Measurements from ENCODE around the gene CSMD2. TPM values are rescaled to one million over a fixed set of nuclear protein-coding genes. Genes with fewer than 3 reads are reported as not detected.
"Not testable (repeated sequence)": the region's sequence is repeated elsewhere in the genome, so short reads cannot be mapped to it uniquely, and the experiment has no call there.

The CSMD2 gene
- total and polyA plus RNA-seq, 7 donors, result under 0.01 to 0.83 (median 0.16) TPM

GRCh38 chr1:34089731-34090130, 75.3 kb downstream of the CSMD2 start:
- Histone ChIP-seq H3K27ac (no peak overlapping the region), H3K9me3 (no peaks in the 10 kb centered on the region), H3K27me3 (no peaks in the 10 kb centered on the region), H3K4me1 (no peaks in the 10 kb centered on the region), H3K36me3 (no peaks in the 10 kb centered on the region), H3K4me3 (no peak overlapping the region)
- WGBS, 2 donors, result 76 to 79% methylated on average over 6 of the region's 6 CpGs
- TF ChIP-seq EP300 (IDR thresholded peaks at IDR 0.05), result no peak
- TF ChIP-seq, protein P1, sequence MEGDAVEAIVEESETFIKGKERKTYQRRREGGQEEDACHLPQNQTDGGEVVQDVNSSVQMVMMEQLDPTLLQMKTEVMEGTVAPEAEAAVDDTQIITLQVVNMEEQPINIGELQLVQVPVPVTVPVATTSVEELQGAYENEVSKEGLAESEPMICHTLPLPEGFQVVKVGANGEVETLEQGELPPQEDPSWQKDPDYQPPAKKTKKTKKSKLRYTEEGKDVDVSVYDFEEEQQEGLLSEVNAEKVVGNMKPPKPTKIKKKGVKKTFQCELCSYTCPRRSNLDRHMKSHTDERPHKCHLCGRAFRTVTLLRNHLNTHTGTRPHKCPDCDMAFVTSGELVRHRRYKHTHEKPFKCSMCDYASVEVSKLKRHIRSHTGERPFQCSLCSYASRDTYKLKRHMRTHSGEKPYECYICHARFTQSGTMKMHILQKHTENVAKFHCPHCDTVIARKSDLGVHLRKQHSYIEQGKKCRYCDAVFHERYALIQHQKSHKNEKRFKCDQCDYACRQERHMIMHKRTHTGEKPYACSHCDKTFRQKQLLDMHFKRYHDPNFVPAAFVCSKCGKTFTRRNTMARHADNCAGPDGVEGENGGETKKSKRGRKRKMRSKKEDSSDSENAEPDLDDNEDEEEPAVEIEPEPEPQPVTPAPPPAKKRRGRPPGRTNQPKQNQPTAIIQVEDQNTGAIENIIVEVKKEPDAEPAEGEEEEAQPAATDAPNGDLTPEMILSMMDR (IDR thresholded peaks at IDR 0.05), result no peak
- TF ChIP-seq POLR2AphosphoS5 (IDR thresholded peaks at IDR 0.05), result no peak
- intact Hi-C loops (cut with DNase I), result no loop called here
- DNase-seq, result no peak

GRCh38 chr1:34087986-34088385, 77.0 kb downstream of the CSMD2 start:
- Histone ChIP-seq H3K9me3 (no peaks in the 10 kb centered on the region), H3K4me3 (no peak overlapping the region), H3K27ac (no peak overlapping the region), H3K4me1 (no peaks in the 10 kb centered on the region), H3K27me3 (no peaks in the 10 kb centered on the region), H3K36me3 (no peaks in the 10 kb centered on the region)
- TF ChIP-seq POLR2AphosphoS5 (IDR thresholded peaks at IDR 0.05) (no peak), EP300 (IDR thresholded peaks at IDR 0.05) (no peak)
- TF ChIP-seq, protein P1 (IDR thresholded peaks at IDR 0.05), result no peak
- whole genome bisulfite sequencing, 2 donors, result 31 to 38% methylated on average over 5 of the region's 5 CpGs
- DNase-seq, result no peak
- intact Hi-C loops (cut with DNase I), result no loop called here

DNA sequence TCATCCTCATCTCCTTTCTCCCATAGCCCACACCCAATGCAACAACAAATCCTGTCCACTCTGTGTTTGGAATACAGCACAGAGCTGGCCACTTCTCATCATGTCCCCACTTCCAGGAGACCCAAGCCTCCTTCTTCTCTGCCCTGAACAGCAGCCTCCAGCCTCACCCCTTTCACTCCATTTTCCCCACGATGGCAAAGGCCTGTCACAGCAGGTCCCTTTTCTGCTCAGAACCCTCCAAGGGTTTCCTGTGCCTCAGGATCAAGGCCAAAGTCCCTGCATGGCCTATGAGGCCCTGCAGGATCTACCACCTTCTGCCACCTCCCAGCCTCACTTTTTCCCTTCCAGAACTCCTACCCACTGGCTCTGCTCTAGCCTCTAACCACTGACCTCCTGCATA, 78.5 kb downstream of the CSMD2 start:
- Histone ChIP-seq H3K4me3 (no peak overlapping the region), H3K27me3 (no peaks in the 10 kb centered on the region), H3K4me1 (no peaks in the 10 kb centered on the region), H3K27ac (no peak overlapping the region), H3K9me3 (no peaks in the 10 kb centered on the region), H3K36me3 (no peaks in the 10 kb centered on the region)
- no peak for DNase-seq
- WGBS, 2 donors, result 55 to 62% methylated on average over 1 of the region's 1 CpG
- TF ChIP-seq POLR2A (IDR thresholded peaks at IDR 0.05), result no peak
- TF ChIP-seq EP300 (IDR thresholded peaks at IDR 0.05), result no peak
- TF ChIP-seq, protein P1 (IDR thresholded peaks at IDR 0.05), result no peak
- TF ChIP-seq POLR2AphosphoS5 (IDR thresholded peaks at IDR 0.05), result no peak
- intact Hi-C loops (cut with DNase I), result no loop called here

DNA sequence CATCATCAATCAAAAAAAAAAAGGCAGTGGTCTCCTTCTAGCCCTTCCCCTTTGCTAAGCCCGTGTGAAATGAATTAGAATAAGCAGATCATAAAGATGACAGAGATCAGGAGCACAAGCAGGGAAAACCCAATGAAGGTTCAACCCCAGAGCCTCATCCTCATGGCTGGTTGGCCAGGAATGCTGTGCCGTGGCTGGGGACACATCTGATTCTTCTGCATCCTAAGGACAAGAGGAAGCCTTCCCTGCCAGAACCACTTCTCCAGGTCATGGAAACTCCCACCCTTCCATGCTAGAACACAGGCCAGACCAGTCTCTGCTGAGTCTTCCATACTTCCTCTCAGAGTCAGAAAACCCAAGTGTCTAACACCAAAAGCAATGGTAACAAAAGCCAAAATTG, 81.1 kb downstream of the CSMD2 start:
- WGBS, 2 donors, result 59 to 73% methylated on average over 2 of the region's 2 CpGs
- no peak for DNase-seq
- H3K4me3 ChIP-seq, result no peak overlapping the region
- intact Hi-C loops (cut with DNase I), result no loop called here
- no peak overlapping the region for H3K27ac ChIP-seq
- no peaks in the 10 kb centered on the region for H3K27me3 ChIP-seq
- TF ChIP-seq EP300 (IDR thresholded peaks at IDR 0.05), result no peak
- TF ChIP-seq POLR2A (IDR thresholded peaks at IDR 0.05), result no peak
- TF ChIP-seq POLR2AphosphoS5 (IDR thresholded peaks at IDR 0.05), result no peak
- TF ChIP-seq, protein P1 (IDR thresholded peaks at IDR 0.05), result no peak
- H3K9me3 ChIP-seq, result no peaks in the 10 kb centered on the region
- no peaks in the 10 kb centered on the region for H3K4me1 ChIP-seq
- H3K36me3 ChIP-seq, result no peaks in the 10 kb centered on the region

GRCh38 chr1:34082085-34082670, 82.9 kb downstream of the CSMD2 start:
- WGBS, 2 donors, result 94% methylated on average over 43 of the region's 43 CpGs

More at GRCh38 chr1:34082085-34082670, 82.9 kb downstream of the CSMD2 start:
- H3K36me3 ChIP-seq; DNase-seq; H3K27ac ChIP-seq; intact Hi-C loops (cut with DNase I); H3K4me3 ChIP-seq; H3K9me3 ChIP-seq; H3K4me1 ChIP-seq; H3K27me3 ChIP-seq: not testable (repeated sequence)

All from sigmoid colon (tissue), 7 donors.